Naive thymus-derived CD8-positive, alpha-beta T cell (primary cell): ENCODE data around the gene CDH8. TPM values are rescaled to one million over a fixed set of nuclear protein-coding genes. Genes with fewer than 3 reads are reported as not detected.
"Not testable (repeated sequence)": the region's sequence is repeated elsewhere in the genome, so short reads cannot be mapped to it uniquely, and the experiment has no call there.

Experiments
- ATAC-seq, 2 donors: fragments of 150-1000 bp; cut with Tn5 transposase in 1 of 2; sonication (Bioruptor Pico), chemical (Tn5 transposase) in 1 of 2; 1 replicate in 1 of 2; 2 replicates in 1 of 2; pipeline ENCODE4 v1.10.0; 2021; ENCODE audit warnings: mild to moderate bottlenecking in 2 of 2, moderate library complexity in 2 of 2
- POLR2A ChIA-PET: fragments of 350-600 bp; sonication (Branson Sonifier 250); formaldehyde crosslinking; loops from one replicate; lab custom pipeline; 2021; ENCODE audit warnings: antibody characterized with exemption; lab: Charles Lee
- DNase-seq, 10 donors: peaks; one replicate each; pipeline versions ENCODE4 v3.0.0 to v3.0.0-alpha.2; 2020 to 2022
- H3K27ac Mint-ChIP-seq, 10 donors: one replicate each; pipeline ENCODE4 v1.8.0; 2020 to 2022; ENCODE audit warnings: mild to moderate bottlenecking in 10 of 10, mixed read lengths in 10 of 10, moderate library complexity in 4 of 10, inconsistent platforms in 1 of 10
- H3K27me3 Mint-ChIP-seq, 5 donors: one replicate each; pipeline ENCODE4 v1.8.0; 2021 to 2022; ENCODE audit warnings: mixed read lengths in 5 of 5
- H3K36me3 Mint-ChIP-seq, 3 donors: one replicate each; pipeline ENCODE4 v1.8.0; 2020 to 2022; ENCODE audit warnings: mixed read lengths in 3 of 3, mild to moderate bottlenecking in 2 of 3, inconsistent platforms in 1 of 3
- H3K4me1 Mint-ChIP-seq, 4 donors: one replicate each; pipeline ENCODE4 v1.8.0; 2021 to 2022; ENCODE audit warnings: mixed read lengths in 4 of 4
- H3K4me3 Mint-ChIP-seq, 10 donors: one replicate each; pipeline ENCODE4 v1.8.0; 2020 to 2022; ENCODE audit warnings: mild to moderate bottlenecking in 10 of 10, mixed read lengths in 10 of 10, moderate library complexity in 6 of 10, inconsistent platforms in 1 of 10
- H3K9me3 Mint-ChIP-seq, 9 donors: one replicate each; pipeline ENCODE4 v1.8.0; 2020 to 2022; ENCODE audit warnings: mixed read lengths in 9 of 9, mild to moderate bottlenecking in 3 of 9, inconsistent platforms in 1 of 9, moderate library complexity in 1 of 9
- polyA plus RNA-seq, 3 donors: library from polyadenylated mRNA; unstranded; fragments of 300-500 nt; fragmentation: Illumina TruSeq; gene quantifications; one replicate each; pipeline ENCODE4 v1.2.3, GENCODE V29; 2021
- total RNA-seq, 8 experiments: library from RNA in 2 of 8; stranded (reverse) in 2 of 8; gene quantifications; one replicate each; pipeline ENCODE4 v1.2.3 and lab custom pipeline; 2021 to 2026

CDH8 gene
- total and polyA plus RNA-seq, 5 experiments from 2014 or later, result 0.80 TPM; not detected in 4

DNA sequence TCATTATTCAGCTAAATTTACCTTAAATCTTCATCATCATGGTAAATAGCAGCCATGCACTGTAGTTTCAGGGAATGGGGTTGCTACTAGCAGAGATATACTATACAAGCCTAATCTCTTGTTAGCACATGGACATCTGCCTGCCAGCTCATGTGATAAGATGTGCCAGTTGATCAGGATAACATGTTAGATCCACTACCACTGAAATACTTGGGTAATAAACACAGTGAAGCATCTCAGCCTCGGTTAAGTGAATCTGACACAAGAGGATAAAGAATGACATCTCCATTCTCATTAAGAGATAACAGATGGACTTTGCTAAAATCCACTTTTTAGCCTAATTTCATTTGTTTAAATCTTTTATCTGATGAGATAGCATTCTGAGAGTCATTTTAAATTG, 256.1 kb downstream of the CDH8 start:
- H3K36me3 Mint-ChIP-seq, result peaks cover 0 to 5% (median 0%) of the 10 kb centered on the region in 3 donors
- H3K27ac Mint-ChIP-seq, result no peak overlapping the region
- H3K9me3 Mint-ChIP-seq, result peaks cover 0 to 24% (median 12%) of the 10 kb centered on the region in 9 donors
- POLR2A ChIA-PET, result no interaction called here
- H3K27me3 Mint-ChIP-seq, result no peaks in the 10 kb centered on the region
- no peaks in the 10 kb centered on the region for H3K4me1 Mint-ChIP-seq
- no peak overlapping the region for H3K4me3 Mint-ChIP-seq
- DNase-seq (no peak), ATAC-seq (no peak)

DNA sequence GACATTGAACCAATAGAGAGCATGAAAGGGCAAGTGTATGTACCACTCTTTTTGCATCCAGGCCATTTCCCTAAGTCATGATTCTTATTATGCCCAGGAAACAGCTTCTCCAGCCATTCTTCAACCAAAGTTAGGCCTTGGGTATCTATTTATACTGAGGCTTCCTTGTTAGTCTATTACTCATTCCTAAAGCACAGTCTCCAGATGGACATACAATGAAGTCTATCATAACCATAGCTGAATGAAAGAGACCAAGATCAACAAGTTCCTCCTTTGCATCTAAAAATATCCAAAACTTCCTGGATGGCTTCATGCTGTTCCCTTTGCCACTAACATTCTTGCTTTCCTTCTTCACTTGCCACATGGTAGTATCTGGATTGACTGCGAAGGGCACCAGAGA, 265.9 kb downstream of the CDH8 start:
- H3K9me3 Mint-ChIP-seq, result peaks cover 0 to 35% (median 10%) of the 10 kb centered on the region in 9 donors
- no peak overlapping the region for H3K4me3 Mint-ChIP-seq
- DNase-seq (no peak), ATAC-seq (no peak)
- peaks cover 0 to 6% (median 0%) of the 10 kb centered on the region in 3 donors for H3K36me3 Mint-ChIP-seq
- no peak overlapping the region for H3K27ac Mint-ChIP-seq
- no peaks in the 10 kb centered on the region for H3K27me3 Mint-ChIP-seq
- POLR2A ChIA-PET, result no interaction called here
- H3K4me1 Mint-ChIP-seq, result no peaks in the 10 kb centered on the region

- no peak for ATAC-seq
- POLR2A ChIA-PET, result no interaction called here
- peaks cover 0 to 5% (median 0%) of the 10 kb centered on the region in 3 donors for H3K36me3 Mint-ChIP-seq
Measured at GRCh38 chr16:61763991-61764390, 272.2 kb downstream of the CDH8 start.

GRCh38 chr16:61763013-61763412, 273.2 kb downstream of the CDH8 start:
- Mint-ChIP-seq H3K9me3 (peaks cover 11 to 50% (median 17%) of the 10 kb centered on the region in 9 donors), H3K27me3 (no peaks in the 10 kb centered on the region), H3K4me1 (no peaks in the 10 kb centered on the region), H3K27ac (no peak overlapping the region), H3K36me3 (peaks cover 0 to 5% (median 0%) of the 10 kb centered on the region in 3 donors), H3K4me3 (no peak overlapping the region)
- no peak for ATAC-seq
- POLR2A ChIA-PET, result no interaction called here
- no peak for DNase-seq

More at GRCh38 chr16:61763991-61764390, 272.2 kb downstream of the CDH8 start:
- Mint-ChIP-seq H3K4me1 (no peaks in the 10 kb centered on the region), H3K27me3 (no peaks in the 10 kb centered on the region), H3K9me3 (peaks cover 13 to 47% (median 16%) of the 10 kb centered on the region in 9 donors), H3K4me3 (no peak overlapping the region), H3K27ac (no peak overlapping the region)
- no peak for DNase-seq

- Mint-ChIP-seq H3K36me3 (peaks cover 0 to 5% (median 0%) of the 10 kb centered on the region in 3 donors), H3K4me3 (no peak overlapping the region), H3K9me3 (peaks cover 13 to 46% (median 22%) of the 10 kb centered on the region in 9 donors), H3K27ac (no peak overlapping the region), H3K27me3 (no peaks in the 10 kb centered on the region), H3K4me1 (no peaks in the 10 kb centered on the region)
- DNase-seq, result no peak
- no peak for ATAC-seq
- POLR2A ChIA-PET, result no interaction called here
Measured at GRCh38 chr16:61730997-61731396, 305.2 kb downstream of the CDH8 start.

- ATAC-seq, result no peak
- H3K27ac Mint-ChIP-seq, result no peak overlapping the region
- POLR2A ChIA-PET, result no interaction called here
- no peaks in the 10 kb centered on the region for H3K27me3 Mint-ChIP-seq
- peaks cover 3 to 35% (median 16%) of the 10 kb centered on the region in 9 donors for H3K9me3 Mint-ChIP-seq
- DNase-seq, result no peak
- peaks cover 0 to 5% (median 0%) of the 10 kb centered on the region in 3 donors for H3K36me3 Mint-ChIP-seq
- no peaks in the 10 kb centered on the region for H3K4me1 Mint-ChIP-seq
- H3K4me3 Mint-ChIP-seq, result no peak overlapping the region
Measured at GRCh38 chr16:61726701-61727100, 309.5 kb downstream of the CDH8 start.

DNA sequence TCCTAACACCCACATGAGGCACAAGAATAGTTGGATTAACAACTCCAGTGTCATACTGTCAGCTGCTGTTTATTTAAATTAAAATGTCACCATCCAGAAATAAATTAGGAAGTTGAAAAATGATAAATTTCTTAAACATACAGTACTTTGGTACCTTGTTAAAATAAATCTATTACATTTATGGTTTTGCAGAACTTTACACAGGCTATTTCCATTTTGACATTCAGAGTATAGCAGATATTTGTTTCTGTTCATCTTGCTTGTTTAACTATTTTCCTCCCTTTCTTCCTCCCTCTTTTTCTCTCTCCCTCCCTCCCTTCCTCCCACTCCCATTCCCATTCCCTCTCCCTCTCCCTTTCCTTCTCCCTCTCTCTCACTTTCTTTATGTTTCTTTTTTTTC, 310.1 kb downstream of the CDH8 start:
- Mint-ChIP-seq H3K27ac (no peak overlapping the region), H3K4me3 (no peak overlapping the region), H3K27me3 (no peaks in the 10 kb centered on the region), H3K9me3 (peaks cover 2 to 29% (median 16%) of the 10 kb centered on the region in 9 donors), H3K4me1 (no peaks in the 10 kb centered on the region), H3K36me3 (peaks cover 0 to 5% (median 0%) of the 10 kb centered on the region in 3 donors)
- DNase-seq, result no peak
- no peak for ATAC-seq
- POLR2A ChIA-PET, result no interaction called here

GRCh38 chr16:61721544-61721943, 314.7 kb downstream of the CDH8 start:
- Mint-ChIP-seq H3K36me3 (peaks cover 0 to under 1% (median 0%) of the 10 kb centered on the region in 3 donors), H3K27ac (peak overlapping the region in 1 of 10 donors; percentile 49)

GRCh38 chr16:61715393-61715792, 320.8 kb downstream of the CDH8 start:
- POLR2A ChIA-PET, result no interaction called here
- DNase-seq (no peak), ATAC-seq (no peak)
- Mint-ChIP-seq H3K9me3 (peaks cover 3 to 19% (median 14%) of the 10 kb centered on the region in 9 donors), H3K36me3 (no peaks in the 10 kb centered on the region), H3K4me1 (no peaks in the 10 kb centered on the region), H3K4me3 (no peak overlapping the region), H3K27ac (no peak overlapping the region), H3K27me3 (no peaks in the 10 kb centered on the region)

More at GRCh38 chr16:61721544-61721943, 314.7 kb downstream of the CDH8 start:
- ATAC-seq (no peak), DNase-seq (no peak)
- Mint-ChIP-seq H3K4me3 (no peak overlapping the region), H3K9me3 (peaks cover 0 to 44% (median 18%) of the 10 kb centered on the region in 9 donors), H3K4me1 (no peaks in the 10 kb centered on the region), H3K27me3 (no peaks in the 10 kb centered on the region)
- POLR2A ChIA-PET, result no interaction called here

DNA sequence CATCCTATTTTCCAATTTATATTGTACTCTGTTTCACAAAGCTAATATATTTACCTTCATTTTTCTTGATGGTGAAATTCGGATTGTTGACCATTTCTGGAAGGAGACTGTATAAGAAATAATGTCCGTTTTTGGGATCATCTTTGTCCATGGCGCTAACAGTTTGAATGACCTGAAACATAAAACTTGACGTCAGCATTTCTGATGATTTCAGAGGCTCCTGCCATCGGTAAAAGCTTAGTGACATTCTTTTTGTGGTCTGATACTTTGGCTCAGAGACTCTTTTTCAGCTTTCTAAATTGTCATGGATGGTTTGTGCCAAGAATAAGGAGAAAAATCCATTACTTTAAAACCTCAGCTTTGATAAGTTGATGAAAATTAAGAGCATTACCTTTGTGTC, 322.5 kb downstream of the CDH8 start:
- peaks cover 0 to 17% (median 6%) of the 10 kb centered on the region in 9 donors for H3K9me3 Mint-ChIP-seq
- ATAC-seq (no peak), DNase-seq (no peak)
- H3K27me3 Mint-ChIP-seq, result no peaks in the 10 kb centered on the region
- no peaks in the 10 kb centered on the region for H3K4me1 Mint-ChIP-seq
- no peak overlapping the region for H3K4me3 Mint-ChIP-seq
- POLR2A ChIA-PET, result no interaction called here
- no peak overlapping the region for H3K27ac Mint-ChIP-seq
- no peaks in the 10 kb centered on the region for H3K36me3 Mint-ChIP-seq

DNA sequence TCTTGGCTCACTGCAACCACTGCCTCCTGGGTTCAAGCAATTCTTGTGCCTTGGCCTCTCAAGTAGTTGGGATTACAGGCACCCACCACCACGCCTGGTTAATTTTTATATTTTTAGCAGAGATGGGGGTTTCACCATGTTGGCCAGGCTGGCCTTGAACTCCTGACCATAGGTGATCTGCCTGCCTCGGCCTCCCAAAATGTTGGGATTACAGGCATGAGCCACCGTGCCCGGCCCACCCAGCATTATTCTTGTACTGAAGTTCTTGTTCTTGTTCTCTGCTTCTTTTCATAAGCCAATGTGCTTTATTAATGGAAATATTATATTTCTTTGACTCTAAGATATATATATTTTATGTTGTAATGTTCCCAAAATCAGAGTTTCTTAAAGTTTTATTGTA, 336.6 kb downstream of the CDH8 start:
- H3K9me3 Mint-ChIP-seq, result peaks cover 6 to 24% (median 13%) of the 10 kb centered on the region in 9 donors
- peak in 1 of 10 donors; percentile 52 for DNase-seq
- POLR2A ChIA-PET, H3K36me3 Mint-ChIP-seq, H3K4me1 Mint-ChIP-seq, H3K27me3 Mint-ChIP-seq, ATAC-seq, H3K27ac Mint-ChIP-seq, H3K4me3 Mint-ChIP-seq: not testable (repeated sequence)

DNA sequence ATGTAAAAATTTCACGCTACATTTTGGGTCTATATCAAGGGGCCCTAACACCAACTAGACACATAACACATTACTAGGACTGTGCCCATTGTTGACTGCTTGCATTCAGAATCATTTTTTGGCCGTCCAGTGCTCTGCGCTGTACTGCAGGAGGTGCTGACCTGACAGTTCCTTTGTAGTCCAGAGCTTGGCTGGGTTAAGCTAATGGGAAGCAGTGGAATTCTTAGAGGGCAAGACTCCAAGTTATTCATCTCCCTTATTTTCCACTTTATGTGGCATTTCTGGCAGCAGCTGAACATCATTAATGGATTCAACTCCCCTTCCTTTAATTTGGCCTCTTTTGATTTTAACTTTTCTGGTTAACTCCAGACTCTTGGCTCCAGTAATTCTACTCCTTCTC, 351.7 kb downstream of the CDH8 start:
- no peaks in the 10 kb centered on the region for H3K36me3 Mint-ChIP-seq
- DNase-seq, result no peak
- H3K27me3 Mint-ChIP-seq, result no peaks in the 10 kb centered on the region
- POLR2A ChIA-PET, result no interaction called here
- no peak for ATAC-seq
- H3K4me3 Mint-ChIP-seq, result no peak overlapping the region
- H3K9me3 Mint-ChIP-seq, result peaks cover 8 to 39% (median 27%) of the 10 kb centered on the region in 9 donors
- no peaks in the 10 kb centered on the region for H3K4me1 Mint-ChIP-seq
- H3K27ac Mint-ChIP-seq, result no peak overlapping the region

- H3K4me3 Mint-ChIP-seq, result no peak overlapping the region
- H3K27ac Mint-ChIP-seq, result no peak overlapping the region
- peaks cover 2 to 45% (median 26%) of the 10 kb centered on the region in 9 donors for H3K9me3 Mint-ChIP-seq
Measured at GRCh38 chr16:61681673-61682072, 354.6 kb downstream of the CDH8 start.

DNA sequence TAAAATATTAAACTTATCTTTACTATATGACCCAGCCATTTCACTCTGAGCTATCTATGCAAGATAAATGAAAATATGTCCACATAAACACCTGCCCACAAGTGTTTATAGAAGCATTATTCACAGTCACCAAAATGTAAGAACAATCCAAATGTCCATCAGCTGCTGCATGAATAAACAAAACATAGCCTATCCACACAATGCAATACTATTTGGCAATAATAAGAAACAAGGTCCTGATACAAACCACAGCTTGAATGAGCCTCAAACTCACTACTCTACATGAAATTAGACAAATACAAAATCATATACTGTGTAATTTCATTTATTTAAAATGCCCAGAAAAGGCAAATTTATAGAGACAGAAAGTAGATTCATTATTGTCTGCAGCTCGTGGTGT, 355.1 kb downstream of the CDH8 start:
- ATAC-seq (no peak), DNase-seq (no peak)
- POLR2A ChIA-PET, result no interaction called here
- Mint-ChIP-seq H3K4me3 (no peak overlapping the region), H3K4me1 (no peaks in the 10 kb centered on the region), H3K27me3 (no peaks in the 10 kb centered on the region), H3K27ac (no peak overlapping the region), H3K36me3 (no peaks in the 10 kb centered on the region), H3K9me3 (peaks cover 2 to 45% (median 20%) of the 10 kb centered on the region in 9 donors)

More at GRCh38 chr16:61681673-61682072, 354.6 kb downstream of the CDH8 start:
- POLR2A ChIA-PET, result no interaction called here
- ATAC-seq (no peak), DNase-seq (no peak)
- Mint-ChIP-seq H3K27me3 (no peaks in the 10 kb centered on the region), H3K4me1 (no peaks in the 10 kb centered on the region), H3K36me3 (no peaks in the 10 kb centered on the region)
